DND-41 (cell line): ENCODE data around the gene OR2A2.
"Not testable (repeated sequence)": the region's sequence is repeated elsewhere in the genome, so short reads cannot be mapped to it uniquely, and the experiment has no call there.

ENCODE experiments used
- ATAC-seq: fragments of 200-7000 bp; cut with Tn5 transposase; 3 replicates; pipeline ENCODE4 v1.9.1; 2021; ENCODE audit warnings: low read depth; ENCODE audit not compliant: insufficient read depth
- DNase-seq: peaks from one replicate; pipeline ENCODE4 v3.0.0-alpha.2; 2020
- H2AFZ ChIP-seq: 2 replicates; pipeline ENCODE4 v1.6.0; 2012; ENCODE audit warnings: low read depth, low read length
- H3K27ac ChIP-seq: 2 replicates; pipeline ENCODE4 v1.5.1; 2012; ENCODE audit warnings: low read length, inconsistent platforms
- H3K27me3 ChIP-seq: fragments of 200-600 bp; sonication (generic); 2 replicates; pipeline ENCODE4 v1.6.0; 2012; ENCODE audit warnings: low read length, mild to moderate bottlenecking, inconsistent platforms; ENCODE audit not compliant: insufficient read depth, poor library complexity
- H3K36me3 ChIP-seq: 2 replicates; pipeline ENCODE4 v1.5.1; 2012; ENCODE audit warnings: low read length, inconsistent platforms; ENCODE audit not compliant: insufficient read depth
- H3K4me1 ChIP-seq: 2 replicates; pipeline ENCODE4 v1.5.1; 2012; ENCODE audit warnings: mild to moderate bottlenecking, low read length; ENCODE audit not compliant: insufficient read depth
- H3K4me2 ChIP-seq: 2 replicates; pipeline ENCODE4 v1.6.0; 2012; ENCODE audit warnings: mild to moderate bottlenecking, moderate library complexity, low read length, inconsistent platforms; ENCODE audit not compliant: insufficient read depth
- H3K4me3 ChIP-seq, 2 experiments: fragments of 200-600 bp in 1 of 2; shearing (Covaris generic) in 1 of 2; 2 replicates each; pipeline ENCODE4 v1.5.1; 2012 to 2016; ENCODE audit warnings: inconsistent platforms in 2 of 2, low read length in 2 of 2, mild to moderate bottlenecking in 2 of 2, low read depth in 1 of 2, moderate library complexity in 1 of 2
- H3K79me2 ChIP-seq: 2 replicates; pipeline ENCODE4 v1.6.0; 2012; ENCODE audit warnings: low read length, inconsistent platforms; ENCODE audit not compliant: insufficient read depth
- H3K9ac ChIP-seq: 2 replicates; pipeline ENCODE4 v1.6.0; 2012; ENCODE audit warnings: low read depth, mild to moderate bottlenecking, inconsistent platforms, low read length, moderate library complexity
- H3K9me3 ChIP-seq: 2 replicates; pipeline ENCODE4 v1.5.1; 2012; ENCODE audit warnings: low read length, moderate library complexity, mild to moderate bottlenecking, inconsistent platforms; ENCODE audit not compliant: insufficient read depth, severe bottlenecking
- H4K20me1 ChIP-seq: 2 replicates; pipeline ENCODE4 v1.6.0; 2012; ENCODE audit warnings: low read length; ENCODE audit not compliant: insufficient read depth
- CTCF ChIP-seq: IDR thresholded peaks from 2 replicates; pipeline ENCODE4 v1.5.1; 2012; ENCODE audit warnings: borderline replicate concordance, low read length, moderate library complexity, mild to moderate bottlenecking; ENCODE audit not compliant: poor library complexity, severe bottlenecking; ENCODE audit errors: extremely low read depth
- EZH2 ChIP-seq: IDR thresholded peaks from 3 replicates; pipeline ENCODE4 v1.6.1; 2012; ENCODE audit warnings: borderline replicate concordance, low read depth, mild to moderate bottlenecking, moderate library complexity, low read length, inconsistent platforms; ENCODE audit not compliant: severe bottlenecking

Gene OR2A2

GRCh38 chr7:144118341-144118740 is 9.0 kb downstream of the OR2A2 start:
- Histone ChIP-seq H2AFZ (no peak overlapping the region), H3K79me2 (no peaks in the 10 kb centered on the region), H3K9me3 (no peaks in the 10 kb centered on the region), H4K20me1 (no peaks in the 10 kb centered on the region), H3K9ac (no peak overlapping the region), H3K4me2 (no peak overlapping the region), H3K36me3 (no peaks in the 10 kb centered on the region), H3K4me1 (no peaks in the 10 kb centered on the region), H3K27ac (no peak overlapping the region), H3K27me3 (no peaks in the 10 kb centered on the region), H3K4me3 (no peak overlapping the region)
- ATAC-seq (no peak), DNase-seq (no peak)
- TF ChIP-seq EZH2 = no peak
- no peak for TF ChIP-seq CTCF

GRCh38 chr7:144122876-144123275 is 13.5 kb downstream of the OR2A2 start, which contains the start of gene OR2A14:
OR2A14 (plus strand) TSS chr7:144123176; CDS start chr7:144129113, 5,937 bp downstream.
- no peaks in the 10 kb centered on the region for H3K79me2 ChIP-seq
- no peak within 1 kb of the TSS for H2AFZ ChIP-seq
- no peaks in the 10 kb centered on the region for H3K36me3 ChIP-seq
- ATAC-seq = no peak
- H3K4me1 ChIP-seq = no peaks in the 10 kb centered on the region
- H3K27ac ChIP-seq = no peak within 1 kb of the TSS
- DNase-seq = no peak
- TF ChIP-seq CTCF = no peak
- no peak for TF ChIP-seq EZH2
- H4K20me1 ChIP-seq = no peaks in the 10 kb centered on the region
- H3K27me3 ChIP-seq = peaks cover 2% of the 10 kb centered on the region
- H3K4me3 ChIP-seq = no peak within 1 kb of the TSS
- H3K4me2 ChIP-seq = no peak within 1 kb of the TSS
- H3K9me3 ChIP-seq = no peaks in the 10 kb centered on the region
- no peak within 1 kb of the TSS for H3K9ac ChIP-seq

- Histone ChIP-seq H3K27ac (no peak overlapping the region), H2AFZ (no peak overlapping the region), H3K36me3 (no peaks in the 10 kb centered on the region), H3K9ac (no peak overlapping the region), H3K4me1 (no peaks in the 10 kb centered on the region), H3K9me3 (no peaks in the 10 kb centered on the region), H3K4me3 (no peak overlapping the region), H4K20me1 (no peaks in the 10 kb centered on the region), H3K79me2 (no peaks in the 10 kb centered on the region), H3K4me2 (no peak overlapping the region), H3K27me3 (peaks cover 2% of the 10 kb centered on the region)
- peak; percentile 92 for TF ChIP-seq CTCF
- no peak for TF ChIP-seq EZH2
- ATAC-seq = peak; percentile 100
- DNase-seq = peak; percentile 85
These were observed 18.4 kb downstream of the OR2A2 start for GRCh38 chr7:144127714-144128334.

- H3K4me2 ChIP-seq, H3K9me3 ChIP-seq, H3K9ac ChIP-seq, H2AFZ ChIP-seq, H3K4me1 ChIP-seq, H3K27ac ChIP-seq, ATAC-seq, H3K27me3 ChIP-seq, H3K4me3 ChIP-seq, DNase-seq, H3K36me3 ChIP-seq, H3K79me2 ChIP-seq, H4K20me1 ChIP-seq: not testable (repeated sequence)
These were observed 20.2 kb downstream of the OR2A2 start for GRCh38 chr7:144129601-144130000.
